GM10266 (cell line): ENCODE data around the gene NECTIN1.

ENCODE experiments used
- DNase-seq: peaks from one replicate; pipeline ENCODE4 v3.0.0; 2012; ENCODE audit errors: extremely low spot score
- CTCF ChIP-seq: IDR thresholded peaks from 2 replicates; pipeline ENCODE4 v1.5.1; 2012; ENCODE audit warnings: mild to moderate bottlenecking, low read depth; ENCODE audit not compliant: control insufficient read depth, insufficient read depth; ENCODE audit errors: missing control alignments

Gene NECTIN1

GRCh38 chr11:119747868-119748660 lies 19.1 kb upstream of the NECTIN1 start:
- no peak for TF ChIP-seq CTCF
- DNase-seq, result no peak

- TF ChIP-seq CTCF, result no peak
Observed at GRCh38 chr11:119745776-119746535, 17.0 kb upstream of the NECTIN1 start.

GRCh38 chr11:119745112-119745511 lies 16.1 kb upstream of the NECTIN1 start:
- TF ChIP-seq CTCF, result no peak

More at GRCh38 chr11:119745776-119746535, 17.0 kb upstream of the NECTIN1 start:
- no peak for DNase-seq

GRCh38 chr11:119744577-119744976 lies 15.6 kb upstream of the NECTIN1 start:
- no peak for DNase-seq
- TF ChIP-seq CTCF, result no peak

More at GRCh38 chr11:119745112-119745511, 16.1 kb upstream of the NECTIN1 start:
- DNase-seq, result no peak

GRCh38 chr11:119743006-119743405 lies 14.0 kb upstream of the NECTIN1 start:
- DNase-seq, result no peak

GRCh38 chr11:119742263-119742861 lies 13.4 kb upstream of the NECTIN1 start:
- DNase-seq, result no peak
- TF ChIP-seq CTCF, result no peak

More at GRCh38 chr11:119743006-119743405, 14.0 kb upstream of the NECTIN1 start:
- no peak for TF ChIP-seq CTCF
